NCI-H510A (cell line): ENCODE measurements around the gene PAK1.
A peak's percentile ranks its signal among the peaks of the same experiment; 100 is the strongest.

Experiments used
- DNase-seq: peaks from one replicate; lab custom pipeline; 2025; lab: John Stamatoyannopoulos, UW

PAK1 gene

GRCh38 chr11:77474684-77475060 lies 778 bp upstream of the PAK1 start:
- DNase-seq: no peak

DNA sequence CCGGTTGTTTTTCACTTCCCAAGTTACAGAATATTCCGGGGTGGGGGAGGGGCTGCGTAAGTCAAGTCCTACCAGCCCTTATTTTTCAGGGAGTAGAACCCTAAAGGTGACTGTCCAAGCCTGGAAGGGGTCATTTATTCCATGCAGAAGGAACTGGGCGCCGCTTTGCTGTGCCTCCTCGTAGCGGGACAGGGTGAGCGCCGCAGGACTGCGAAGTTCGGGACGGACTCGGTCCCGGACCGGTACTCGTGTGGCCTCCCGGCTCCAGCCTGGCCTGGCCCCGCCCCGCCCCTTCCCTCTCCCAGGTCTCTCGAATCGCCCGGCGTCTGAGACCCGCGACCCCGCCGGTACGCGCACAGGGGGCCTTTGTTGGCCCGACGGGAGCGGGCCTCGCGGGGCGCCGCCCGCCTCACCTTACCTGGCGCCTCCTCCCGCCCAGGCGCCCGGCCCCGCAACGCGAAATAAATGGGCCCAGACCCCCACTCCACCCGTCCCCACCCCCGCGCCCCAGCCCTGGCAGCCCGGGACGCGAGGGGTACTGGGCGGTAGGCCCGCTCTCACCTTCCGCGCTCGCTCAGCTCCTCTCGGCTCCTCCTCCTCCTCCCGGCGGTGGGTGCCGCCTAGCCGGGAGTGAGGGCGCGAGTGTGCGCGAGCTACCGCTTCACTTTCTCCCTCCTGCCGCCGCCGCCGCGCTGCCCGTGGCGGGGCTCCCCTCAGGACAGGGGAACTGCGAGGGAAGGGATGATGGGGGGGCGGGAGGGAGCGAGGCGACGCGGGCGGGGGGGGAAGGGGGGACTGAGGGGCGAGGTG lies 698 bp downstream of the PAK1 start:
- peak; percentile 46 for DNase-seq

GRCh38 chr11:77471558-77472193 lies 2.2 kb downstream of the PAK1 start:
- peak; percentile 36 for DNase-seq

DNA sequence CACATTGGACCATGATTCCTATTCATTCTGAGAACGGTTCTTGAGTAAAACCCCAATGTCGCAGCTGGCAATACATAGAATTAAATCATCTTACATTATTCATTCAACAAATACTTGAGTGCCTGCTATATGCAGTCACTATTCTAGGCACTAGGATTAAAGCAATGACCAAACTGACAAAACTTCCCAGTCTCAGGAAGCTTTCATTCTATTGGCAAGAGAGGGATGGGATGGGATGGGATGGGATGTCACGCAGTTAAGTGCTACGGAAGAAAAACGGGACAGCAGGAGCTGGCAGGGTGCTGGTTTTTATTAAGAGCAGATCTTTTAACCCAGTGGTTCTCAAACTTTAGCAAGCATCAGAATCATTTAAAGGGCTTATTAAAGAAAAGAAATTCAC lies 2.9 kb downstream of the PAK1 start:
- DNase-seq: no peak

- DNase-seq: no peak
Measured at GRCh38 chr11:77470504-77470903, 3.4 kb downstream of the PAK1 start.

- no peak for DNase-seq
Measured at GRCh38 chr11:77468527-77468926, 5.4 kb downstream of the PAK1 start.

- DNase-seq: no peak
Measured at GRCh38 chr11:77467993-77468392, 5.9 kb downstream of the PAK1 start.

DNA sequence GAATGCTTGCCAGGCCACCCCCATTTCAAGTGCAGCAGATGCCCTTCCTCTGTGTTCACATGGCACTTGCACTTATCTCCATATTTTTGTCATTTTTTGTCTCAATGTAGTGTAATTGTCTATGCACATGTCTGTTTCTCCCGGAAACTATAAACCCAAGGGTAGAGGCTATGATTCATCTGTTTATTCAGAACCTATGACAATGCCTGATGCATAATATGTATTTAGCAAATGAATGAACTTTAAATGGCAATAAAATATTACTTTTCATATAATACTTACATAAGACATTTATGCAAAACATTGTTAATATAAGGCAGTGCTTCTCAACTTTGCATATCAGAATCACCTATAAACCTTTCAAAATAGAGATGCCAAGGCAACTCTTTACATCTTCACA lies 6.7 kb downstream of the PAK1 start:
- no peak for DNase-seq

GRCh38 chr11:77457340-77457739 lies 16.6 kb downstream of the PAK1 start:
- DNase-seq: no peak

GRCh38 chr11:77455740-77456139 lies 18.2 kb downstream of the PAK1 start:
- no peak for DNase-seq

- DNase-seq: no peak
Measured at GRCh38 chr11:77454867-77455655, 18.8 kb downstream of the PAK1 start.

DNA sequence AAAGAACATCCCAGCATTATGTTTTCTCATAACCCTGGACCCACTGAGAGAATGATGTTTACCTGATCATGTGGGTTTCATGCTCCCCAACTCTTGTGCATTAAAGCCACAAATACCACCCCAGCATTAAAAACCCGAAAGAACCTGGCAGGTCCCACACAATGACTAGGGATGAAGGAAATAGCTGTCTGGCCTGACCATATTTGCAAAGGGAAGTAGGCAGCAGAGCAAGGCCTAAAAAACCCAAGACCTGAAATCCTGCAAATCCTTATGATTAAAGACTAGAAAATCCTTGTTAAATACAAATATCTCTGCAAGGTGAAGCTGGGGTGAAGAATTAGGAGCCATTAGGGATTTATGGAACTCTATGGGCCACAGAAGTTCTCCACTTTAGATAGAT lies 23.7 kb downstream of the PAK1 start:
- DNase-seq: no peak

- no peak for DNase-seq
Measured at GRCh38 chr11:77449784-77450183, 24.1 kb downstream of the PAK1 start.

GRCh38 chr11:77449060-77449521 lies 24.8 kb downstream of the PAK1 start:
- DNase-seq: no peak

DNA sequence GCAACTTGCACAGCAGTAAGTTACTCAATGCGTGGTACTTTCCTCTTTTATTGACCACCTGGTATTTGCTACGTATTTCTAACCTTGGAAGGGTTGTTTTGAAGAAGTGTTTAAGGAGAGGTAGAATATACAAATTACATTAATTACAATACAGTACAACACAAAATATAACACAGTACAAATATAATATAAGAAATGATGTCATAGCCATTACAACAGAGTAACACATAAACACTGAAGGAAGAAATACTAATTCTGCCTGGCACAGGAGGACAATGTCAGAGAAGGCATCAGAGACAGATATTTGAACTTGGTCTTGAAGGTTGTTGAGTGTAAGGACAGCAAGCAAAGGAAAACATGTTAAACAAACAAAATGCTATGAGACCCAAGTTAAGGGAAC lies 25.6 kb downstream of the PAK1 start:
- no peak for DNase-seq

- DNase-seq: no peak
Measured at GRCh38 chr11:77446911-77447629, 26.8 kb downstream of the PAK1 start.

DNA sequence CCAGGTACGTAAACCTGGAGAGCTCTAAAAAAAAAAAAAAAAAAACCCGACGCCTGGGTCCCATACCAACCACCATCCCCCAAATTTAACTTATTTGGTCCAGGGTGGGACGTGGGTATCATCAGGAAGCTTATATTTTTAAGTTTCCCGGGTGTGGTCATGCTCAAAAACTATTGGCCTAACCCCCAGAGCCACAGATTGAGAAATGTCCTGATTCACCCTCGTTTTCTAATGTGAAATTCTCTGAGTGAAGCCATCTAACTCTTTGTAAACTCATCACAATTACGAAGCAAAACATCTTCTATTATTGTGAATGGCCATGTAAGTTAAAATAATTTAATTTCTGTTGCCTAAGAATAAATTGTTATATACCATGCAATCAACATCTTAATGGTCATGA lies 29.6 kb downstream of the PAK1 start:
- DNase-seq: no peak

GRCh38 chr11:77442394-77443053 lies 31.4 kb downstream of the PAK1 start:
- no peak for DNase-seq

DNA sequence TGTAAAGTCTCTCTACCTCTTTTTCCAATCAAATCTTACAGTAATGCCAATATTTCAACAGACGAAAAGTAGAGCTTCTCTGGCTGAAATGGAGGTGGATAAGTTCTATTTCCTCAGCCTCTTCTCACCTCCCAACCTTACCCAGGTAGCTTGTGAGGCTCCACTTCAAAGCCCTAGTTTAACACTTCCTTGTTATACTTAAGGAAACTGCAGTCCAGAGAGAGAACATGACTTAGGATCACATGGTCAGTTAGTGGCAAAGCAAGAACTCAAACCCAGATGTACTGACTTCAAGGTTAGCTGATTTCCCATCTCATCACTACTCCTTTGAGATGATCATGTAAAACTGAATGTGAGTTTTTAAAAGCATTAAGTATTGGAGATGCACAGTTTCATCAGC lies 32.5 kb downstream of the PAK1 start:
- DNase-seq: no peak

DNA sequence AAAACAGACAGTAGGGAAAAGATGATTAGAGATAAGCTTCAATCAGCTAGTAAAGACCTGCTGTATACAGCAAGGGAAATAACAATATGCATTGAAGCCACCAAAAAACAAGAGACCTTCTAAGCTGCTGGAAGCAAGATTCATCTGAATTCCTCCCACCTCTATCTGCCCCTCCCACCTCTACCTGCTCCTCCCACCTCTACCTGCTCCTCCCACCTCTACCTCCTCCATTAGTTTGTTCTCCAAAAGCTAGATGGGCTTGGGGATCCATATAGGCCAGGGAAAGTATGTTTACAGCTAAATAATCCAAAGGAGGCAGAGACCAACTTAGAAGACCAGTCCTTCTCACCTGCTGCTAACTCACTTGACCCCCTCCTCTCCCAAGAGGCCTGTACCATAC lies 33.2 kb downstream of the PAK1 start:
- DNase-seq: no peak

DNA sequence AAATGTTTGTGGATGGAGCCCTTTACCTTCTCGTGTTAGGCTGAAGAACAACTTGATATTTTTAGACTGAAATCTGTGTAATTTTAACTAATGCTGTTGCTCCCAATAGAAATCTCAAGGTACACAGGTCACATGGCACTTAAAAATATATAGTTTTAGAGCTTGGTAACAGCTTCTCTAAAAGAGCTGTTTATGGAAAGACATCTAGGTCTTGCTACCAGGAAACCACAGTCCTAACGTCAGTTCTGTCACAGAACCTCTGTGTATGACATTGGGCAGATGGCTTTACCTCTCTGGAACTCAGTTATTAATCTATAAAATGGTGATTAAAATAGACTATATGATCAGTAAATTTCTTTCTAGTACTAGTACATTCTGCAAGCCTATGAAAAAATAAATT lies 35.4 kb downstream of the PAK1 start:
- no peak for DNase-seq

GRCh38 chr11:77436969-77437368 lies 36.9 kb downstream of the PAK1 start:
- no peak for DNase-seq
